ENCODE results near the gene CAMTA1. TPM values are rescaled to one million over a fixed set of nuclear protein-coding genes. Genes with fewer than 3 reads are reported as not detected.

The CAMTA1 gene
- total RNA-seq, 4 donors from 2014 or later, result 57.4 to 88.3 (median 62.1) TPM

DNA sequence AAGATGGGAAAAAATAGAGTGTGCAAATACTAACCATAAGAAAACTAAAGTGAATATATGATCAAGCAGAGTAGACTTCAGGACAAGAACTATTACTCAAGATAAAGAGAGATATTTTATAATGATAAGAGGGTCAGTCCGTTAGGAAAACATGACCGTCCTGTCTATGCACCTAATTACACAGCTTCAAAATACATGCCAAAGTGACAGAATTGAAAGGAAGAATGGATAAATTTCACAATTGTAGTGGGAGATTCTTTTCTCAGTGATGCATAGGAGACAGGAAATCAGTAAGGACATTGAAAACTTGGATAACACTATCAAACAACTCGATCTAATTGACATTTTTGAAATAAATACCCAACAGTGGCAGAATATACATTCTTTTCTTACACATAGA, 489.0 kb downstream of the CAMTA1 start:
- H3K27me3 ChIP-seq, result no peaks in the 10 kb centered on the region
- DNase-seq, result no peak
- H3K36me3 ChIP-seq, result no peaks in the 10 kb centered on the region
- TF ChIP-seq, protein P1, sequence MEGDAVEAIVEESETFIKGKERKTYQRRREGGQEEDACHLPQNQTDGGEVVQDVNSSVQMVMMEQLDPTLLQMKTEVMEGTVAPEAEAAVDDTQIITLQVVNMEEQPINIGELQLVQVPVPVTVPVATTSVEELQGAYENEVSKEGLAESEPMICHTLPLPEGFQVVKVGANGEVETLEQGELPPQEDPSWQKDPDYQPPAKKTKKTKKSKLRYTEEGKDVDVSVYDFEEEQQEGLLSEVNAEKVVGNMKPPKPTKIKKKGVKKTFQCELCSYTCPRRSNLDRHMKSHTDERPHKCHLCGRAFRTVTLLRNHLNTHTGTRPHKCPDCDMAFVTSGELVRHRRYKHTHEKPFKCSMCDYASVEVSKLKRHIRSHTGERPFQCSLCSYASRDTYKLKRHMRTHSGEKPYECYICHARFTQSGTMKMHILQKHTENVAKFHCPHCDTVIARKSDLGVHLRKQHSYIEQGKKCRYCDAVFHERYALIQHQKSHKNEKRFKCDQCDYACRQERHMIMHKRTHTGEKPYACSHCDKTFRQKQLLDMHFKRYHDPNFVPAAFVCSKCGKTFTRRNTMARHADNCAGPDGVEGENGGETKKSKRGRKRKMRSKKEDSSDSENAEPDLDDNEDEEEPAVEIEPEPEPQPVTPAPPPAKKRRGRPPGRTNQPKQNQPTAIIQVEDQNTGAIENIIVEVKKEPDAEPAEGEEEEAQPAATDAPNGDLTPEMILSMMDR (IDR thresholded peaks at IDR 0.05), result no peak
- no peak for TF ChIP-seq POLR2A (IDR thresholded peaks at IDR 0.05)
- no peak overlapping the region for H3K27ac ChIP-seq
- H3K9me3 ChIP-seq, result no peaks in the 10 kb centered on the region
- no peak overlapping the region for H3K4me3 ChIP-seq
- no peaks in the 10 kb centered on the region for H3K4me1 ChIP-seq

DNA sequence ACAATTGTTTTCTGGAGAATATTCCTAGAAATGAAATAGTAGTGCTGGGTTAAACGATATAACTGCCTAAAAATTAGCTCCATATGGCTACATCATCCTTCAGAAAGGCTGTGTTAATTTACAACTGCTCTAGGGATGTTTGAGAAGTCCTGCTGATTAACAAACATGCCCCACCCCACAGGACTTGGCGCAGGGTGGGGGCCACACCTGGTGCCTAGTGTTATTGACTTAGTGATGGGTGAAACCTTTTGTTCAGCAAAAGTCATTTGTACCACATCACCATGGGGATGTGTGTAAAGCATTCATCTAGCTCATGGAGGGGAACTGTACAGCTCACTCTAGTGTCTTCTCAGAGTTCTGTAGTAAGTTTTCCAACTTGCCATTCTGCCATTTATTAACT, 492.8 kb downstream of the CAMTA1 start:
- TF ChIP-seq, protein P1 (IDR thresholded peaks at IDR 0.05), result no peak
- TF ChIP-seq POLR2A (IDR thresholded peaks at IDR 0.05), result no peak
- DNase-seq, result peak in 2 of 3 donors; percentile 62 to 66

DNA sequence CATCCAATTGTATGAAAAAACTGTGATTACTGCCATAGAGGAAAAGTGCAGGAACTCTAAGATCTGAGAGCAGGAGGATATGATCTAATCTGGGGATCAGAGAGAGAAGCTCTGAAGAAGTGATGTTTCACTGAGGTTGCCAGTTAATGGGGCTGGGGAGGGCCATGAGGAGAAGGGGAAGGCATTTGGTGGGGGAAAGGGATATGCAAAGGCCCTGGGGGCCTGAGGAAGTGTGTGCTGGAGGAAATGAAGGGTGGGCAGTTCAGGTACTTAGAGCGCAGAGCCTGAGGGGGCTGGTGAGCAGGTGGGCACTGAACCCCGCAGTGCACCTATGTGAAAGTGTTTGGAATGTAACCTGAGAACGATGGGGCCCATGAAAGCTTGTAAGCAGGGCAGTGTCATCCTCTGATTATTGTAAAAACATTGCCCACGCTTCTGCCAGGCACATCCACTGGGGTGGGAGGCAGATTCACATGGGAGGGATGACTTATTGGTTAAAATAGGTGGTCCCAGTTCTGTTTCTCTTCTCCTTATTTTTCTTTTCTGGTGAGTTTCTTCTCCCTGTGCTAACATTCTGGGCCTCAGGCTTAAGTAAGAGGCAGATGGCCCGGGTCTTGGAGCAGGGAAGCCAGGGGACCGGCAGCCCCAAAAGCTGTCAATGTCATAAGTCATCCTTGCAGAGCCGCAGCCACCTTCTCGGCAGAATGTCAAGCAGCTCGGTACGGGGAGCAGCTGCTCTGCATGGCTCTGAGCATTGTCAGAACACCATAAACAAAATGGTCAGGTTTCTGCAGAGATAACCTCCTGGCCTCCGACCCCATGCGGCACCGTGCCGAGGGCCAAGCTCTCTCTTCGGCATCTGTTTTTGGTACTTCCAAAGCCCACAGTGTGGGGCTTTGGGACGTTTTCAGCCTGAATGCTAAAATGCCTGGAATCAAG, 493.8 kb downstream of the CAMTA1 start:
- Histone ChIP-seq H3K9me3 (no peaks in the 10 kb centered on the region), H3K4me3 (no peak overlapping the region), H3K27ac (no peak overlapping the region), H3K36me3 (no peaks in the 10 kb centered on the region), H3K27me3 (no peaks in the 10 kb centered on the region), H3K4me1 (no peaks in the 10 kb centered on the region)
- no peak for TF ChIP-seq POLR2A (IDR thresholded peaks at IDR 0.05)
- TF ChIP-seq, protein P1 (IDR thresholded peaks at IDR 0.05), result no peak
- DNase-seq, result no peak

More for the DNA sequence above, 492.8 kb downstream of the CAMTA1 start:
- Histone ChIP-seq H3K4me1 (no peaks in the 10 kb centered on the region), H3K27me3 (no peaks in the 10 kb centered on the region), H3K9me3 (no peaks in the 10 kb centered on the region), H3K4me3 (no peak overlapping the region), H3K27ac (no peak overlapping the region), H3K36me3 (no peaks in the 10 kb centered on the region)

DNA sequence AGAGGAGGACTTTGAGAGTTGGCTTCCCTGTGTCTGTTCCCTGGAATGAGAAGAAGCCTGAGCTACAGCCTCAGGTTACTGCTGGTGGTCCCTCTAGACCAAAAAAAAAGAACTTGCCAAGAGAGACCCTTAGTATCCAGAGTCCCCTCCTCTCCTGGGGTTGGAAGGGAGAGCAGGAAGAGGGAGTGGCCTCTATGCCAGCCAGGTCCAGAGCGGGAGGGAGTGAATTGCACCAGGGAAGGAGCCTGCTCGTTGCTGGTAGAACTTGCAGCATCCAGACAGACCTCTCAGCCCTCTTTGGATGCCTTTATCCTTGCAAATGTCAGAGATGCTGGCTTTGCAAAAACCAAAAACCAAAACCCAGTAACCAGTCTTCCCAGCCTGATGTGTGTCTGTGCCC, 494.5 kb downstream of the CAMTA1 start:
- H3K4me3 ChIP-seq, result no peak overlapping the region
- H3K9me3 ChIP-seq, result no peaks in the 10 kb centered on the region
- no peaks in the 10 kb centered on the region for H3K27me3 ChIP-seq
- H3K4me1 ChIP-seq, result no peaks in the 10 kb centered on the region
- TF ChIP-seq, protein P1 (IDR thresholded peaks at IDR 0.05), result no peak
- no peak for TF ChIP-seq POLR2A (IDR thresholded peaks at IDR 0.05)
- no peaks in the 10 kb centered on the region for H3K36me3 ChIP-seq
- H3K27ac ChIP-seq, result no peak overlapping the region
- no peak for DNase-seq

DNA sequence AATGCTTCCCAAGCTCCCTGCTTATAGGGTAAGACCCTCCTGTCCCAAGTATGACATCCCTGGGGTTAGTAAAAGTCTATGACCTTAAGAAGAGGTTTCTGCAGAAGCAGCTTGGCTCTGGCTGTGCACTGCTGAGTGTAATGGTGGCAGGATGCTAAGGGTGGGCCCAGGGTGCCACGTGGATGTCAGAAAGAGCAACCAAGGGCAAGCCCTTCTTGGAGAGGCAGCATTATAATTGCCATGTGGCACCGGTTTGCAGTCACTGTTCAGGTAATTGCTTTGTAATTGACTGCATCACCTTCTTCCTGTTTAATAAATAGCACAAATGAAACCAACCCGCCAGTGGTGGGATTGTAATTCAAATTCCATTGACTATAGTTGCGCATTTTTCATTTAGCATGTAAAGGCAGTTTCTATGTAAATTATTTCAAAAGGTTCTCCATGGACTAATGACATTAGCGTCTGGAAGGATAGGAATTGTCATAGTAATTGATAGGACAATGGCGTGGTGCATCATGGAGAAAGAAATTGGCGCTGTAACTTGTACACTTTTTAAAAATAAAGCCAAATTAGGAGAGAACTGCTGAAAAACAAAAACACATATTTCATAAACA, 495.2 kb downstream of the CAMTA1 start:
- Histone ChIP-seq H3K9me3 (no peaks in the 10 kb centered on the region), H3K27me3 (no peaks in the 10 kb centered on the region), H3K27ac (no peak overlapping the region), H3K36me3 (no peaks in the 10 kb centered on the region), H3K4me1 (no peaks in the 10 kb centered on the region), H3K4me3 (no peak overlapping the region)
- DNase-seq, result no peak
- no peak for TF ChIP-seq POLR2A (IDR thresholded peaks at IDR 0.05)
- TF ChIP-seq, protein P1 (IDR thresholded peaks at IDR 0.05), result no peak
